Measurements from ENCODE around the gene CDK5RAP3. TPM values are rescaled to one million over a fixed set of nuclear protein-coding genes. Genes with fewer than 3 reads are reported as not detected.
"Not testable (repeated sequence)": the region's sequence is repeated elsewhere in the genome, so short reads cannot be mapped to it uniquely, and the experiment has no call there.

Gene CDK5RAP3
- polyA plus RNA-seq, 2 of the 4 experiments (the other 2 are of a cell fraction), result 124 to 165 TPM

GRCh38 chr17:47983492-47984223 is 12.7 kb downstream of the CDK5RAP3 start:
- no peak for TF ChIP-seq MAZ (IDR thresholded peaks at IDR 0.05; ENCODE audit: borderline replicate concordance, low read depth, low read length)
- TF ChIP-seq NFE2L2 (conservative IDR thresholded peaks at IDR 0.05; ENCODE audit: low read length), result no peak
- TF ChIP-seq CTCF (IDR thresholded peaks at IDR 0.05), result no peak
- TF ChIP-seq GATA3 (IDR thresholded peaks at IDR 0.05; ENCODE audit: borderline replicate concordance), result no peak
- no peak for TF ChIP-seq HOXA7 (CRISPR knock-in tag; IDR thresholded peaks at IDR 0.05)
- no peak for TF ChIP-seq RAD21 (conservative IDR thresholded peaks at IDR 0.05 in 1 of 2, IDR thresholded peaks at IDR 0.05 in 1 of 2)
- no peak for TF ChIP-seq KDM5A (IDR thresholded peaks at IDR 0.05)
- TF ChIP-seq MYC (IDR thresholded peaks at IDR 0.05; ENCODE audit: borderline replicate concordance, low read length), result no peak
- no peak for TF ChIP-seq HES2 (IDR thresholded peaks at IDR 0.05)
- H3K4me2 ChIP-seq, result no peak overlapping the region
- ChIA-PET CTCF (interaction anchor here (1.3 to 38.7 kb wide), 9 partner anchors 10 to 140 kb away, joined by 3 to 1426 read pairs (median 8); partner anchors contain the start of genes CDK5RAP3, PNPO and PRR15L), POLR2A (no interaction called here)
- no peak for ATAC-seq
- H3K4me3 ChIP-seq, result no peak overlapping the region
- no peak overlapping the region for H3K27ac ChIP-seq
- no peaks in the 10 kb centered on the region for H3K9me3 ChIP-seq
- FAIRE-seq, result no peak
- DNase-seq (ENCODE audit: low read depth in 1 of 2, low spot score in 1 of 2), result no peak
- WGBS (ENCODE audit: missing lambda C conversion rate), result 89% methylated on average over 11 of the region's 11 CpGs
- H3K4me1 ChIP-seq, result no peaks in the 10 kb centered on the region

- Histone ChIP-seq H3K4me1 (no peaks in the 10 kb centered on the region), H3K27ac (no peak overlapping the region), H3K9me3 (no peaks in the 10 kb centered on the region), H3K4me2 (no peak overlapping the region), H3K4me3 (no peak overlapping the region)
- 81% methylated on average over 5 of the region's 5 CpGs for WGBS (ENCODE audit: missing lambda C conversion rate)
- DNase-seq (ENCODE audit: low read depth in 1 of 2, low spot score in 1 of 2), result no peak
- TF ChIP-seq ZFP36 (IDR thresholded peaks at IDR 0.05; ENCODE audit: borderline replicate concordance, partially characterized antibody) (no peak), ZC3H11A (IDR thresholded peaks at IDR 0.05) (no peak), GATA3 (IDR thresholded peaks at IDR 0.05; ENCODE audit: borderline replicate concordance) (no peak)
- ChIA-PET POLR2A (interaction anchor here (1.0 kb wide), 1 partner anchor 8 kb away, joined by 3 read pairs; no protein-coding TSS in a partner anchor), CTCF (interaction anchor here (0.8 to 38.7 kb wide), 9 partner anchors 9 to 144 kb away, joined by 3 to 1426 read pairs (median 4); partner anchors contain the start of genes CDK5RAP3, PNPO and PRR15L)
- no peak for ATAC-seq
- no peak for FAIRE-seq
Observed at GRCh38 chr17:47986520-47986919, 15.6 kb downstream of the CDK5RAP3 start.

- ATAC-seq (peak in 1 of 2 experiments; percentile 12; a peak in 3 of 6 replicates), DNase-seq (ENCODE audit: low read depth in 1 of 2, low spot score in 1 of 2) (no peak), FAIRE-seq (no peak)
- H3K4me2 ChIP-seq, result no peak overlapping the region
- TF ChIP-seq E2F6 (IDR thresholded peaks at IDR 0.05; ENCODE audit: borderline replicate concordance, low read depth) (no peak), RCOR1 (IDR thresholded peaks at IDR 0.05; ENCODE audit: low read depth, low read length) (no peak), SREBF2 (IDR thresholded peaks at IDR 0.05) (no peak), CHD2 (IDR thresholded peaks at IDR 0.05; ENCODE audit: low read length, partially characterized antibody) (no peak), MAX (IDR thresholded peaks at IDR 0.05) (no peak), CEBPB (IDR thresholded peaks at IDR 0.05) (no peak), MYC (IDR thresholded peaks at IDR 0.05; ENCODE audit: borderline replicate concordance, low read length) (no peak), POLR2A (IDR thresholded peaks at IDR 0.05; ENCODE audit: low read length) (no peak), NFE2L2 (conservative IDR thresholded peaks at IDR 0.05; ENCODE audit: low read length) (no peak), HEYL (CRISPR knock-in tag; IDR thresholded peaks at IDR 0.05) (no peak), MAFK (IDR thresholded peaks at IDR 0.05; ENCODE audit: partially characterized antibody) (no peak), ZNF302 (CRISPR knock-in tag; IDR thresholded peaks at IDR 0.05) (no peak), EHF (CRISPR knock-in tag; IDR thresholded peaks at IDR 0.05) (no peak), EHMT2 (IDR thresholded peaks at IDR 0.05; ENCODE audit: low read depth) (no peak)
- H3K27ac ChIP-seq, result no peak overlapping the region
- H3K4me1 ChIP-seq, result no peaks in the 10 kb centered on the region
- WGBS (ENCODE audit: missing lambda C conversion rate), result 80% methylated on average over 17 of the region's 17 CpGs
- no peaks in the 10 kb centered on the region for H3K9me3 ChIP-seq
- ChIA-PET POLR2A (interaction anchor here (1.0 kb wide), 1 partner anchor 9 kb away, joined by 3 read pairs; no protein-coding TSS in a partner anchor), CTCF (interaction anchor here (1.1 to 38.7 kb wide), 5 partner anchors 11 to 136 kb away, joined by 3 to 1426 read pairs (median 174); partner anchors contain the start of genes CDK5RAP3, PNPO and PRR15L)
- H3K4me3 ChIP-seq, result no peak overlapping the region
Observed at GRCh38 chr17:47987240-47987835, 16.4 kb downstream of the CDK5RAP3 start.

GRCh38 chr17:47988445-47988844 is 17.5 kb downstream of the CDK5RAP3 start:
- WGBS (ENCODE audit: missing lambda C conversion rate), result 92% methylated on average over 1 of the region's 1 CpG
- DNase-seq (ENCODE audit: low read depth in 1 of 2, low spot score in 1 of 2); ATAC-seq; H3K9me3 ChIP-seq; H3K4me2 ChIP-seq; H3K4me3 ChIP-seq; H3K27ac ChIP-seq; POLR2A ChIA-PET; H3K4me1 ChIP-seq; FAIRE-seq: not testable (repeated sequence)
- CTCF ChIA-PET, result interaction anchor here (0.8 to 38.7 kb wide), 5 partner anchors 12 to 58 kb away, joined by 3 to 1426 read pairs (median 174); partner anchors contain the start of genes PNPO and PRR15L
